Measurements from ENCODE around the gene GBX2. TPM values are rescaled to one million over a fixed set of nuclear protein-coding genes. Genes with fewer than 3 reads are reported as not detected.

The GBX2 gene
- total RNA-seq, 2 experiments from 2014 or later = not detected

GRCh38 chr2:236156095-236156859, 11.9 kb downstream of the GBX2 start:
- no peaks in the 10 kb centered on the region for H3K4me1 Mint-ChIP-seq (ENCODE audit: low read depth)
- no peak for TF ChIP-seq CTCF (IDR thresholded peaks at IDR 0.05)
- H3K27ac Mint-ChIP-seq = no peak overlapping the region
- H3K27me3 Mint-ChIP-seq = peaks cover 51% of the 10 kb centered on the region
- ChIA-PET CTCF (no interaction called here), POLR2A (no interaction called here)
- no peak overlapping the region for H3K4me3 Mint-ChIP-seq
- intact Hi-C loops (cut with DNase I, micrococcal nuclease) = no loop called here
- Histone ChIP-seq H3K27ac (ENCODE audit: low read depth in 1 of 2, low read length in 2 of 2) (no peak overlapping the region), H3K4me3 (ENCODE audit: low read length) (no peak overlapping the region), H3K4me1 (ENCODE audit: insufficient read depth, low read length) (no peaks in the 10 kb centered on the region), H3K27me3 (ENCODE audit: control insufficient read depth in 1 of 2, insufficient read depth in 2 of 2, low read length in 2 of 2) (peaks cover 8 to 36% of the 10 kb centered on the region in 2 experiments), H3K9me3 (ENCODE audit: control insufficient read depth in 1 of 2, insufficient read depth in 1 of 2, low read length in 2 of 2) (peaks cover 5 to 51% of the 10 kb centered on the region in 2 experiments), H3K36me3 (ENCODE audit: insufficient read depth, low read length) (no peaks in the 10 kb centered on the region)
- ATAC-seq (ENCODE audit: poor library complexity) = no peak
- no peak for DNase-seq
- H3K36me3 Mint-ChIP-seq (ENCODE audit: low read depth) = no peaks in the 10 kb centered on the region
- H3K9me3 Mint-ChIP-seq = peaks cover 6% of the 10 kb centered on the region

- Histone ChIP-seq H3K36me3 (ENCODE audit: insufficient read depth, low read length) (no peaks in the 10 kb centered on the region), H3K4me3 (ENCODE audit: low read length) (no peak overlapping the region), H3K9me3 (ENCODE audit: control insufficient read depth in 1 of 2, insufficient read depth in 1 of 2, low read length in 2 of 2) (peaks cover 5 to 45% of the 10 kb centered on the region in 2 experiments), H3K27me3 (ENCODE audit: control insufficient read depth in 1 of 2, insufficient read depth in 2 of 2, low read length in 2 of 2) (peaks cover 5 to 27% of the 10 kb centered on the region in 2 experiments), H3K4me1 (ENCODE audit: insufficient read depth, low read length) (no peaks in the 10 kb centered on the region), H3K27ac (ENCODE audit: low read depth in 1 of 2, low read length in 2 of 2) (no peak overlapping the region)
- ChIA-PET CTCF (no interaction called here), POLR2A (no interaction called here)
- Mint-ChIP-seq H3K36me3 (ENCODE audit: low read depth) (no peaks in the 10 kb centered on the region), H3K9me3 (peaks cover 6% of the 10 kb centered on the region), H3K4me1 (ENCODE audit: low read depth) (no peaks in the 10 kb centered on the region), H3K27ac (no peak overlapping the region), H3K27me3 (peaks cover 43% of the 10 kb centered on the region), H3K4me3 (no peak overlapping the region)
- no peak for DNase-seq
- intact Hi-C loops (cut with DNase I, micrococcal nuclease) = no loop called here
- no peak for TF ChIP-seq CTCF (IDR thresholded peaks at IDR 0.05)
- no peak for ATAC-seq (ENCODE audit: poor library complexity)
These were observed 12.8 kb downstream of the GBX2 start for GRCh38 chr2:236155406-236155805.

- Histone ChIP-seq H3K4me1 (ENCODE audit: insufficient read depth, low read length) (no peaks in the 10 kb centered on the region), H3K27me3 (ENCODE audit: control insufficient read depth in 1 of 2, insufficient read depth in 2 of 2, low read length in 2 of 2) (peaks cover 10 to 13% of the 10 kb centered on the region in 2 experiments), H3K27ac (ENCODE audit: low read depth in 1 of 2, low read length in 2 of 2) (no peak overlapping the region), H3K9me3 (ENCODE audit: control insufficient read depth in 1 of 2, insufficient read depth in 1 of 2, low read length in 2 of 2) (peaks cover 0 to 11% of the 10 kb centered on the region in 2 experiments), H3K36me3 (ENCODE audit: insufficient read depth, low read length) (no peaks in the 10 kb centered on the region), H3K4me3 (ENCODE audit: low read length) (no peak overlapping the region)
- Mint-ChIP-seq H3K27me3 (peaks cover 34% of the 10 kb centered on the region), H3K4me3 (no peak overlapping the region), H3K36me3 (ENCODE audit: low read depth) (no peaks in the 10 kb centered on the region), H3K4me1 (ENCODE audit: low read depth) (no peaks in the 10 kb centered on the region), H3K9me3 (no peaks in the 10 kb centered on the region), H3K27ac (no peak overlapping the region)
- DNase-seq (no peak), ATAC-seq (ENCODE audit: poor library complexity) (no peak)
- POLR2A ChIA-PET = no interaction called here
- no peak for TF ChIP-seq CTCF (IDR thresholded peaks at IDR 0.05)
- intact Hi-C loops (cut with DNase I, micrococcal nuclease) = no loop called here
- CTCF ChIA-PET = no interaction called here
These were observed 21.8 kb downstream of the GBX2 start for GRCh38 chr2:236146436-236146835.
